NK-92 (cell line): Measurements from ENCODE around the gene CAMKV.

Experiments used
- DNase-seq: peaks from one replicate; lab custom pipeline; 2025; ENCODE audit not compliant: unreplicated experiment; lab: John Stamatoyannopoulos, UW

CAMKV gene

DNA sequence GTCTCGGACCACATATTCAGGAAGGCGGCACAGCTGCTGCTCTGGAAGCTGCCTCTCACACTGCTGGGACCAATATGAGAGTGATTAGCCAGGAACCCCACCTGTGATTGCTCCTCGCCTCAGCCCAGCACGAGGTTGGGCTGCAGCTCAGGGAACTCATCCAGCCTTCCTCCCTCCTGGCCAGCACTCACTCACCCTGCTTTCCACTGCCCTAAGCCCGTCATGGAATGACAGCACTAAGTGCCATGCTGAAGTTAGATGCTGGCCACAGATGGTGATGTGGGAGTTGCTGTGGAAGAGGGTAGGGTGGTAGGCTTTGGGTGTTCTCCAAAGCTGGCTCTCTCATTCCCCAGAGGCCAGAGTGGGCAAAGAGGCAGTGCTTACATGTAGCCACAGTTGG is 26.6 kb upstream of the CAMKV start:
- no peak for DNase-seq

DNA sequence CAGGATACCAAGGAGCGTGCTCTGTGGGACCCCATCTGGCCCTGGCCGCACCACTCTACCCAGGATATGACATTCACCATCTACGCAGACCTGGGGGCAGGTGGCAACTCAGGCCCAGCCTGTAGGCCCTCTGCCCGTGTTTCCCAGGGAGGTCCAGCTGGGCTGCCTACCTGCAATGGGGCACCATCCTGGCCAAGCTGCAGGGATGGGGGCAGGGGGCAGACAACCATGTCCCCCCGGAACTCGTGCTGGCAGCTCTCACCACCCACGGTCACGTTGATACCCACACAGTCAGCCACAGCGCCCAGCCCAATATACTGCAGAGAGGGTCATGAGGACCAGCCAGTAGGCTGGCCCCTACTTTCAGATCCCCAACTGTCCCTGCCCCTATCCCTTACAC is 26.1 kb upstream of the CAMKV start:
- no peak for DNase-seq

DNA sequence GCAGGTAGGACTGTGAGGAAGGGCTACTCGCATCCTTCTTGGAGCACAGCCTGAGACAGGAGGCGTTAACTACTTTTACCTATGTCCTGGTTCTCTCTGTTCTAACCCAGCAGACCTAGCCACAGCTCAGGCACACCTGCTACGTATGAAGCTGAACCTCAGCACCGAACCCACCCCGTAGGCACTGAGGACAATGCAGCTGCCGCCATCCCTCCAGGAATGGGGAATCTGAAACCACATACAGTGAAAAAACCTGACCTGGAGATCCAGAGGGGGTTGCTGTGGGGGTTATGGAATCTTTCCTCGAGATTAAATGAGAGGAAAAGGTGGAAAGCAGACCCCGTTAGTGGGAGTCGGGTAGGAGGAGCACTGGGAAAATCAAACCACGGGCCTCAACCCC is 19.6 kb upstream of the CAMKV start:
- no peak for DNase-seq

DNA sequence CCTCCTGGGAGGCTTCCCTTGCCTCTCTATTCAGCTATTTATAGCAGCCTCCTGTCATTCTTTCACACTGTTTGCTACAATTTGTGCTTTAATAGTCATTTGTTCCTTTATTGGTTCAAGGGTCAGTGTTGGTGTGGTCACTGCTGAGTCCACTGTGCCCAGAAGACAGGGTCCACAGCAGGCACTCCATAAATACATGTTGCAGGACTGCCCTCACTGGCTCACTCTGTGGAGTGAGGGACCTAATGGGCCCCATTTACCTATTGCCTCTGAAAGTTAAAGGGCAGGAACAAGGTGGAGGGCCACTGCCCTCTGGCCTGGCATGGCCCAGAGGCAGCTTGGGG is 17.2 kb upstream of the CAMKV start:
- no peak for DNase-seq

DNA sequence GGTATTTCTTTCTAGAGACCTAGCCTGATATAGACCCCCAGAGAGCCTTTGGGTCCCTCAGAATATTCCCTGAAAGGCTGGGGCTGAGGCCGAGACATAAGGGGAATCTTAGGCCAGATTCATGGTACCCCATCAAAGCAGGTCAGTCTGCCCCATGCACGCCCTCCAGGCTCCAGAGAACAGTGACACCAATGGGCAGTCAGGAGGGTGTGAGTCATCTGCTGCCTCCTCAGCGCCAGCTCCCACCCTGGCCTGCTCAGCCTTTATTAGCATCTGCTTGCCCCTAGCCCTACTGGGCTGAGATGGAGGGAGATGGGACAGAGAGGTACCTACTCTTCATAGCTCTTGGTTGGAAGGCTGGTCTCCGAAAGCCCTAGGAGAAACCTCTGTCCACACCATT is 14.3 kb upstream of the CAMKV start:
- DNase-seq = no peak

DNA sequence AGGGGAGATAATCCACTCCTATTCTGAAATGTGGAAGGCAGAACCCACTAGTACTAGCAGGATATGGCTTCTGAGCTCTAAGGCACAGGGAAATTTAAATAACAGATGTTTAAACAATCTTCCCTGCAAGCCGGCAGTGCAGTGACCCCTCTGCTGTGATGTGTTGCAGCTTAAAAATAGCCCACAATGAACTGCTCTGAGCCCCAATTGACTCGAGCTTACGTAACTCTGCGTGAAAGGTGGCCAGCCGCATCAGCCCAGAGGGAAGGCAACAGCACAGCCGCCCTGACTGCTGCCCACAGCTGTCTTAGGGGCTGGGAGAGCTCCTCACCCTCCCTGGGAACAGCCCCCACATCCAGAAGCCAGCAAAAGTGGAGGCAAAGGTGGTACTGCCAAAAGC is 12.5 kb upstream of the CAMKV start:
- no peak for DNase-seq

DNA sequence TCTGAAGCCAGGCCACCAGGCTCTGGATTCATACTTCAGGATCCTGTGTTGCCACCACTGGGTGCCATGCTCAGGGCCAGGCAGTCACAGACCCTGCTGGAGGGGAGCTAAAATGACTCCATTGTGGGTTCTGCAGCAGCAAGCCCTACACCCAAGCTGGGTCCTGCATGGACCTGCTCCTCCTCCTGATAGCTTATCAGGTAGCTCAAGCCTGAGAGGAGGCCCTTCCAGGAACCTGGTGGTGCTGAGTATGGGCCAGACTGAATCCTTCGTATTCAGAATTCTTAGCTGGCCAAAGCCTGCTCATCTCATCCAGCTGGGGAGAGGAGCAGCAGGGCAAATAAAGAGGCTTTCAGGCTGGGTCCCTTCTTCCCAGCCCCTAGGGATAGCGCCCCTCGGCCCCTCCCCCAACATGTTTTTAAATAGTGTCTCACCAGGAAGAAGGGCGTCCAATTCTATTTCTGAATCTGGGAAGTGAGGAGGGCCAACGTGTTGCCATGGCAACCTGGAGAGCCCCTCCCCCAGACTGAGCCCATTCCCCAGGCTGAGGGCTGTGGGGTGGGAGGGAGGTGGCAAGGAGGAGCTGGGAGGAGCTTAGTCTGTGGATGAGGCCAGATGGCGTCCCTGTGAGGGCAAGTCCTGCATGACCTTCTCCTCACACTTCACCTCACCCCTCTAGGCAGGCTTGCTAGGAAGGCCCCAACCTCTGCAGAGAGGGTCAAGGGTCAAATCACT is 11.0 kb upstream of the CAMKV start:
- no peak for DNase-seq

DNA sequence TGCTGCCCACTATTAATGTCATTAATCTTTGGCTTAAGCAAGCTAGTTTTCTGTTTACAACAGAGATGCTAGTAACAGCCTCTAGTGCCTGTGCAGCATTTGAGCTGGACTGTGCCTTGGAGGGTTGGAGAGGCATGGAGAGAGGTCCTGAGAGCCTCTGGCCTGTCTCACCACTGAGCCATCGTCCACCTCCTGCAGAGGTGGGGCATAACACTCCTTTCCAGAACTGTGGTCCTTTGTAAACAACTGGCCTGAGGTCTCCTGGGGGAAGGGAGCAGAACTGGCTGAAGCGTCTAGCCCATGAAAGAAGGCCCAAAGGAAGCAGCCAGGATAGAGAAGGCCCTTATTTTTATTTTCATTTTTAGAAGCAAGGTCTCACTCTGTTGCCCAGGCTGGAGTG is 10.0 kb upstream of the CAMKV start:
- no peak for DNase-seq

DNA sequence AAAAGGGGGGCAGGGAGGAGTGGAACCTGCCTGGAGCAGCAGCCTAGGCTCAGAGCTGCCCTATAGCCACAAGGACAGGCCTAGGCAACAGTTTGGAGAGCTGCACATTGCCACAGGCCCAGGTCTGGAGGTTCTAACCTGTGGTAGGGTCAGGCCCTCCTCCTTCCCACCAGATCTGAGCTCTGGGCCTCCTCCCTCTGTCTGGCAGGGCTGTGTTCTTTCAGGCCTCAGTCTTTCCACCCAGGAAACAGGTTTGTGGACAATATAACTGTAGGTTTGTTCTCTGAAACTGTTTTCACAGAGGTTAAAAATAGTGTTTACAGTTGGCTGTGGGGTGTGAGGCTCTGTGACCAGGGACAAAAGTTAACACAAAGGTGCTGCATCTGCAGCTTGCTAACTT is 9.0 kb upstream of the CAMKV start:
- no peak for DNase-seq

DNA sequence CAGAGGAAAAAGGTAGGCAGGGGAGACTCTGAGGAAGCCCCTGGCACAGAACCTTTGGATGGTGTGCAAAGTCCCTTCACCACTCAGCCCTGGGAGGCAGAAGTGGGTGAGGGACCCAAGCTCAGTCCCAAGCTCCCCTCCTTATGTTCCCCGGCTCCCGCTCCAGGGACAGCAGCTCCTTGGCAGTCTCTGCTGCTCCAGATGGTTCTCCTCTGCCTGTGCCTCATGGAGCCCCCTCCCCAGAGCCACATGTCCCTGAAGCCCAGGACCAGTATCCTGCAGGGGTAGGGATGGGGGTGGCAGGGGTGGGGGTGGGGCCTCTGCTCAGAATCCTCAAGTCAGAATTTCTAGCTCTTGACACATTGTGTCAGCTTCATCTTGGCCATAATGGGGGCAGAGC is 8.0 kb upstream of the CAMKV start:
- DNase-seq = no peak

DNA sequence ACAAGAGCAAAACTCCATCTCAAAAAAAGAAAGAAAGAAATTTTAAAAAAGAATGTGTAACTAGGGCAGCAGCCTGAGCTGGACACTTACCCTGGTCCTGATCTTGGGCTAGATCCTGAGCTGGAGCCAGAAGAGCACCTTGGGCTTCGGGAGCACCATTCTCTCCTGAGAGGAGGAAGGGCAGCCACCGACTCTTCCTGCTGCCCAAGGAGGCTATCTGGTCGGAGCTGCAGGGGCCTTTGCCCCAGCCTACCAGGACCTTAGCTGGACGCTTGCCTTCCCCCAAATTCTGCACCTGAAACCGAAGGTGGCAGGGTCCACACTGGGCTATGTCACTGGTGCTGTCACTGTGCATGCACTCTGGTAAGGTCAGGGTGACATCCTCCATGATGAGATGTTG is 6.9 kb upstream of the CAMKV start:
- no peak for DNase-seq

DNA sequence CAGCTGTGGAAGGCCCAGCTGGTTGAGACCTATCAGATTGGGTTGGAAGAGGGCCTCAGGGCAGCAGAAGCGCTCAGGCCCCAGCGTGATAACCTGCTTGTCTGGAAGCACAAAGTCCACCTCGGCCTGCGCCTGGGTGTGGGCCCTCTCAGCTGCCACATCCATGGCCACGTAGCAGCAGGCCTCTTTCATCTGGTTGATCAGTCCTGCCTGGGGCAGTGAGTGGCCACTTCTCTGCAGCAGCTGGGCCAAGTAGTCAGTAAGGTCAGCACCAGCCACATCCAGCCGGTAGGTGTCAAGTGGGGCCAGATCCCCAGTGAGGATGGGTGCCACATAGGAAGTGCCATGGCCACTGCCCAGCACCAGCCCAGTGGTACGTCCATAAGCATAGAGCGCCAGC is 3.9 kb upstream of the CAMKV start:
- DNase-seq = no peak

DNA sequence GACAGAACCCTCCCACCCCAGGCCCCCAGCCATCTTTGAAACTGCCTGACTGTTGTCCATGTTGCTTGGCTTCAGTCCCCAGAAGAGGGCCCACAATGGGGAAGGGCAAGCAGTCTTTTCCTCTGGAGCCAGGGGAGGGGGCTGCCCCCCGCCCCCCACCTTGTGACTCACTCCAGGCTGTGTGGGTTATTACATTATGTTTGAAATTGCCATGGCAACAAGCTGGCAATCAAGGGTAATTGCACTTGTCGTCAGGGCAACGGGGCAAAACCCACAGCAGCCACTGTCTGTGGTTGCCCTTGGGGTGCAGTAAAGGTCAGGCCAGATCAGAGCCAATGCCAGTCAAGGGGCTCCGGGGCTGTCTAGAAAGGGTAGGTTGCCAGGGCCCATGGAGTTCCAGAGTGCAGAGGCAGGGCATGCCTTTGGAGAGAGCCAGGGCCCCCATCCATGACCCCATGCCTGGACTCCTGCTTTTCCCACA is 3.1 kb upstream of the CAMKV start:
- no peak for DNase-seq

DNA sequence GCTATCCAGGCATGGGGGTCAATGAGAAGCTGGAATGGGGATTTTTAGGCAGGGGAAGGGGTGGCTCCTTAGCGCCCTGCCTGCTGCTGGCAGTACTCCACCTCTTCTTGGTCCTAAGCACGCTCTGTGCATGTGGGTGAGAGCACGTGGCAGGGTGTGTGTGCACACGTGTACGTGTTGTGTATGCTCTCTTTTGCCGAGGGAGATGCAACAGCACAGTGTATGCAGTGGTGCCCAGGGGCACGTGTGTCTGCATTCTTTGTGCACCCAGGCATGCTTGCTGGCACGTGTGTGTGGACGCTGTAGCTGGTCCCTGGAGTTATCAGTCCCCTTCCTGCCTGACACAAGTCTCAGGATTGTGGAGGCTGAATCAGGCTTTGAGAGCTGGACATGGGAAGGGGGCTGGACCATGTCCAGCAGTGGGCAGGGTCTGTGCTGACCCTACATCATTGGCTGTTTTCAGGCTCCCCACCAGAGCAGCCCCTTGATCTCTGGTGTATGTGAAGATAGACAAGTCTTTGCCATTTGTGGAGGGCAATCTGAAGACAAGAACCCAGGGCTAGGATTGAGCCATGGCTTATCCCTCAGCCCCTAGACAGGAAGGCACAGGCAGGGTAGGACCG is 1.9 kb upstream of the CAMKV start:
- DNase-seq = no peak

DNA sequence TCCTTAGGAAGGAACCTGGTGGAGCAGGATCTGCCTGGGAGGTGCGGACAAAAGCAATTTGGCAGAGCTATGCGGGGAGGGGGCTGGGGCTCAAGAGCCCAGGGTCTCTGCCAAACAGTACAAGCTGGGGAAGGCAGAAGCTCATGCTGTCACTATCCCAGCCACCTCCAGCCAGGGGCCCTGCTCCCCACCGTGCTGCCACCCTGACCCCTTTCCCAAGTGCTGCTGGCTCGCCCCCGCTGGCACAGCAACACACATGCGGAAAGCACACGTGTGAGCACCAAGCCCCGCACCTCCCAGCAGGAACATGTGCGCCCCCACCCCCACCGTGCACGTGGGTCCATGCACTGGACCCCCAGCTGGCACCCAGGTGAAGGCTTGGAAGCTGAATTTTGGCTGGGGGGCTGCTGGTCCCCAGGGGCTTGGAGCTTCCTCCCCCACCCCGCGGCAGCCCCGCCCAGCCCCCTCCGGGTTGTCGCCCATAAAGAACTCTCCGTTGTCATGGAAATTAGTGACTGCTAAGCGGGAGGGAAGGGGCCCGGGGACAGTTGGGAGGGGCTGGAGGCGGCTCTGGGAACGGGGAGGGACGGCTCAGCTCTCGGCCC is 742 bp downstream of the CAMKV start:
- DNase-seq = no peak

DNA sequence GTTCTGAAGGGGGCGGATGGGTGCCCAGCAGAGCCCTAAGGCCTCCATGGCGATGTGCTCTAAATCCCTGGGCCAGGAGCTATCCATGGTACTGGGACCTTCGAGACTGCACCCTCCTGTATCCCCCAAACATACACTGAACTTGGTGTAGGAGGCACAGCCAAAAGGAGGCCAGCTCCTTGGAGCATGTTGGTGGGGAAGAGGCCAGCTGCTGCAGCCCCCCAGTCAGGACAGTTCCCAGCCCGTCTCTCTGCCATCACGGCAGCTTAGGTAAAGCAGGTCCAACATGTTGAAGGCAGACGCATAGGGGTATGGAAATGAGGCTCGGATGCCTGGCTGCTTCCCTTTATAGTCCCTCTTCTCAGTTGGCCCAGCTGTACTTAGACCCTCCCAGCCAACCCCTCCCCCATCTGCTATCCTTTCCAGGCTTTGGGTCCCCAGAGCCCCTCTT is 1.8 kb downstream of the CAMKV start:
- DNase-seq = no peak

DNA sequence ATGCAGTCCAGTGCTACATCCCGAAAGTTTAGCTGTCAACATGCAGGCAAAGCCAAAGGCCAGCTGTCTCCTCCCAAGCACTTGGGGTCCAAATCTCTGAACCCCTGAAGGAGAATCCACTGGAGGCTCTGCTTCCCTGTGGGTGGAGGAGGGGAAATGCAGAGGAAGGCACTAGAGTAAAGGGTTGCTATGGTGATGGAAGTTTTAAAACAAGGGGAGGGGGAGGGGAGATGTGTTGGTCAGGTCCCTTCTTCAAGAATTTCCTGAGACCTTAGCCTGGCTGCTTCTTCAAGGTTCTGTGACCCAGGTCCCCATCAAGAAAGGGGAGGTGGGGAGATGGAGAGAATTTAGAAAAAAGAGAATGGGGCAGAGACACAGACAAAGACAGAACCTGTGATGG is 2.3 kb downstream of the CAMKV start:
- DNase-seq = no peak

DNA sequence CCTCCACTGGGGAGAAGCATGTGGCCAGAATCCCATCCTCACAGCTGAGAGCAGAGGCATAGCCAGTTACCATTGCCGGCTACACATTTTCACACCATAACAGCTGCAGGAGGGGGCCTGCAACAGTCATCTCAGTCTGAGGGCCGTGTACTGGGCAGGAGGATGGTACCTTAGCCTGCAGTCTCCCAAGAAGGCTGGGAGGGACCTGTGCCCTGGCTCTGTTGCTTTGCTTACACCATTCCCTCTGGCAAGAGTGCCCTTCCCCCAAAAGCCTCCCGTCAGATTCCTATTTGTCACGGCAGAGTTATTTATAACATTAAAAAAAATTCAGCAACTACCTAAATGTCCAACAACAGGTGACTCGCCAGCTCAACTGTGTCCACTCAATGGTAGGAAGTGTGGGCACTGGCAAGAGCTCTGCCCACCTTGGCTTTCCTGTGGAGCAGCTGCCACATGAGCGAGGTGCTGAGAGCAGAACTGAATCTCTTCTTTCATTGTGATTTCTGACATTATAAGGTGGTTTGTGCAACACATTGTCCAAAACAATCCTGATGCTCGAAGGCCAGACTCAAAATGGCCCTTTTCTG is 4.4 kb downstream of the CAMKV start:
- DNase-seq = no peak

DNA sequence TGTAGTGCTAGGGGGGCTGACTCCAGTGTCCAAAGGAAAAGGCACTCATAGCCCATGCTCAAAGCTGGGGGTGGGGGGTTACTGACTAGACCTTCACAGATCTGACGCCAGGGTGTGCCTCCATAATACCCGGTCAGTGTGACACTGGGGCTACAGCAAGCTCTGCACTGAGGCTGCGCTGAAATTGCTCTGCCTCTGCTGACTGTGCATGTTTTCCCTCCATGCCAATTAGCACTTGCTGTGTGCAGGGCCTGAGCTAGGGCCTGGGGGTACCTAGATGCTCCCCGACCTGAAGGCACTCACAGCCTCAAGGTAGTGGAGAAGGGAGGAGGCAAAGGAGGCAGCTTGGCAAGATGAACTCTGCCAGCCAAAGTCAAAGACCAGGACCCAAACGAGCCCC is 5.2 kb downstream of the CAMKV start:
- no peak for DNase-seq

DNA sequence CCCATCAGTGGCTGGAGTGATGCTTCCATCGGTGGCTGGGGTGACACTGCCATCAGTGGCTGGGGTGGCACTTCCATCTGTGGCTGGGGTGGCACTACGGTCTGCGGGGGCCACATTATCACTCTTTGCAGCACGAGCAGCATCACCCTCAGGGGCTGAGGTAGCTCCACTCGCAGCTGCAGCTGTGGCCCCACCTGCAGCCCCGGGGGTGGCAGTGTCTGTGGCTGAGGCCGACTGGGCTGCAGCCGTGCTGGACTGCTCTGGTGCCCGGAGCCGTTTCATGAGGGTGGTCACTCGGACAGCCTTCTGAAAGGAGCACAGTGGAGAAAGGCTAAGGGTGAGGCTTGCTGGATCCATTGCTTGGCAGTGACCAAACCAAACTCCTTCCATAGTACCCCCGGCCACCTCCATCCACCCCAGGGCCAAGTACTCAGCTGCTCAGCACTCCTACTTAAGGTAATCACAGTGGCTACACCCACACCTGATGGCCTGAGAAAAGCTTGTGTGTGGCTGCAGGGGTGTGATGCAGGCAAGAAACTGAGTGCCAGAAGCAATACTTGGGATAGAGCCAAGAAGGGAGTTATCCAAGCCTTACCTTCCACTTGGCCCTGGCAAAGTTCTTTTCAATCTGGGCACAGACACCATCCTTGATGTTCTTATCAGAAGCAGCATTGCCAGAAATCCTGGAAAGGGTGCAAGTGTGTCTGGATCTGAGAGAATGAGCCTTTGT is 10.0 kb downstream of the CAMKV start:
- DNase-seq = no peak

DNA sequence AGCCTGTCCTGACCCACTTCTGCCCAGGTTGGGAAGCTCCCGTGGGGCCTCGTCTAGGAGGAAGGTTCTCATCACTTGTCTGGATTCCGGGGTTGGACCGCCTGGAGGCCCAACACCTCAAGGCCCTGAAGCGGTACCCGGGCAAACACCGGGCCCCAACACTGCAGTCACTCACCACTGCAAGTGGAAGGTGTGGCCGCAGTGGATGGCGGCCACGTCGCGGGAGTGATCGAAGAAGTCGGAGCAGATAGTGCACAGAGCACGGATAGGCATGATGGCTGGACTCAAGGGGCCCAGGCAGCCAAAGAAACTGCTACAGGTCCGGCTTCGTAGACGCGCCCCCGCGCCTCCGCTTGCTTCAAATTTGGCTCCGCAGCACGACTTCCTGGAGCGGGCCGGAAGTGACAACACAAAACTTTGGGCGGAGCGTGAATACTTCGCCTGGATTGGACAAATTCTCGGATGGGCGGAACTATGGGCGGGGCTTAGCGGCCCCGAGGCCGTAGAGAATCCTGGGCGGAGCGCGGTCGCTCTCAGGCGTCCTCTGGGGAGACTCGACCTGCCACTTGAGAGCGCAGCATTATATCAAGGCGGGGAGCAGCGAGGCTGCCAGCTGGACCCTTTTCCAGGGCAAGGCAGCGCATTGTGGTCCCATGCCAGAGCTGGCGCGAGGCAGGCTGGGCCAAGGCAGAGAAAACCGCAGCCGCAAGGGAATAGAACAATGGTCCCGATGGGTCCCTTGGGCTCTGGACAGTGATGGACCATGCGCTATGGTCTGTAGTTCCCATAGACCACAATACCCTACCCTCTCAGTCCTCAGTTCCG is 13.3 kb downstream of the CAMKV start, which contains the start of gene TRAIP:
Gene TRAIP, minus strand, starts transcription at position 384 of the 825 bp plus-strand sequence. Its CDS starts 111 bp downstream, at position 273.
- peak; percentile 35 for DNase-seq
